DMS114 treated with DMSO at 0.1 percent for 48 hours (cell line): Measurements from ENCODE around the gene DHX16.

Experiments used
- DNase-seq: peaks from one replicate; lab custom pipeline; 2025; ENCODE audit not compliant: unreplicated experiment; lab: John Stamatoyannopoulos, UW

DHX16 gene

GRCh38 chr6:30696432-30696831 lies 23.6 kb upstream of the DHX16 start:
- DNase-seq, result no peak

DNA sequence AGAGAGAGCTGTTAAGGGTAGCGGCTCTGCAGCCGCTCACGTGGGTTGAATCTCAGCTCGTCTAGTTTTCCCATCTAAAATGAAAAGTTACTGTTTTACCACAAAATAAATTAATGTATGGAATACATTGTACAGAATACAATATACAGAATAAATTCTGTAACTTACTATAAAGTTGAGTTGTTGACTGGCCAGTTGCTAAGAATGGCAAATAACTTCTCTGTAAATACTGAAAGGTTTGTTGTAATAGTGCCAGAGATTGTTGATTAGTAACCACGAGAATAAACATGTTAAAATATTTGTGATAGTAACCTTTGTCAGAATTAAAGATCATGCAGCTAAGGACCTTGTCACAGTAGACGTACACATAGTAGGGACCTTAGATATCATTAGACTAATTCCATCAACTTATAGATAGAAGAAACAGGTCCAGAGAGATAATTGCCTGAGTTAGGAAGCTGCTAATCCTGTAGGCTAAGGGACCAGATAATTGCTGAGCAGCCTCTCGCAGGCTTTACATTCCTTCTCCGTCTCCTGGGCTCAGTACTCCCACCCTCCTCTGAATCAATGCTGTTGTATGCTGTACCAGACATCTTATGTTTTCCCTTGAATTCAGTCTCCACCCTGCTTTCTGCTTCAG lies 18.5 kb upstream of the DHX16 start:
- peak; percentile 60 for DNase-seq

DNA sequence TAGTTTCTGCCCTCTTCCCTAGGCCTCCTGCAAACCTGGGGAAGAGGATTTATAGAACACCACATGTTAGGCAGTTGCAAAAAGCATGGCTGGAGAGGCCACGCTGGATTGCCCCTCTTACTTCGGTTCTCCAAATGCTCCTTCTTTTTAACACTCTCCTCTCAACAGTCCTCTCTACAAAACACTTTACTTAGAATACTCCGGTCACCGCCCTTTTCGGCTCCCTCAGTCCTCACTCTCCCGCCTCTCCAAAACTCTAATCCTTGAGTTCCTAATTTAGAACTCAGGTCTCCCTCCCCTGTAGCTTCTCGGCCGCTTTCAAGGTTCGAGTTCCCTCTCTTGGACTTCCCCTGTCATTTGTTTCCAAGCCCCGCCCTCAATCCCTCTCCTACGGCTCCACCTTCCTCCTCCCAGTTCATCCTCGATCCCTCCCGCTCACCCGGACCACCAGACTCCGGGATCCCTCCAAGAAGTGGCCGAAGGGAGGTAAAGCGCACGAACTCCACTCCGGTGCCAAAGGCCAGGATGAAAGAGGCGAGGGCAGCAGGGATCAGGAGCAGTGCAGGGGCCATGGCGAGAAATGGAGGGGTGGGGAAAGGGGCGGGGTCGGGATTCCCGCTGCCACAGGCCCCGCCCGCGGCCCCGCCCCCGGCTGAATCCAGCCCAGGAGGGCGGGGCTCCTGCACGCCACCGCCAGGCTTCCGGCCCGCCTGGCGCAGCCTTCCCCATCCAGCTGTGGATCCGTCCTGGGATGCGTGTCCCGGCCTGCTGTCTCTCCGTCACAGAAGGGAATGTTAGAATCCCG lies 17.8 kb upstream of the DHX16 start, which contains the start of gene NRM:
Gene NRM, minus strand, starts transcription at position 582 of the 805 bp plus-strand sequence. Its CDS starts 10 bp downstream, at position 572.
- peak; percentile 88 for DNase-seq

- DNase-seq, result no peak
Measured at GRCh38 chr6:30689985-30690384, 17.2 kb upstream of the DHX16 start.

GRCh38 chr6:30689022-30689865 lies 16.4 kb upstream of the DHX16 start:
- DNase-seq, result no peak

GRCh38 chr6:30688569-30688968 lies 15.8 kb upstream of the DHX16 start:
- DNase-seq, result no peak

DNA sequence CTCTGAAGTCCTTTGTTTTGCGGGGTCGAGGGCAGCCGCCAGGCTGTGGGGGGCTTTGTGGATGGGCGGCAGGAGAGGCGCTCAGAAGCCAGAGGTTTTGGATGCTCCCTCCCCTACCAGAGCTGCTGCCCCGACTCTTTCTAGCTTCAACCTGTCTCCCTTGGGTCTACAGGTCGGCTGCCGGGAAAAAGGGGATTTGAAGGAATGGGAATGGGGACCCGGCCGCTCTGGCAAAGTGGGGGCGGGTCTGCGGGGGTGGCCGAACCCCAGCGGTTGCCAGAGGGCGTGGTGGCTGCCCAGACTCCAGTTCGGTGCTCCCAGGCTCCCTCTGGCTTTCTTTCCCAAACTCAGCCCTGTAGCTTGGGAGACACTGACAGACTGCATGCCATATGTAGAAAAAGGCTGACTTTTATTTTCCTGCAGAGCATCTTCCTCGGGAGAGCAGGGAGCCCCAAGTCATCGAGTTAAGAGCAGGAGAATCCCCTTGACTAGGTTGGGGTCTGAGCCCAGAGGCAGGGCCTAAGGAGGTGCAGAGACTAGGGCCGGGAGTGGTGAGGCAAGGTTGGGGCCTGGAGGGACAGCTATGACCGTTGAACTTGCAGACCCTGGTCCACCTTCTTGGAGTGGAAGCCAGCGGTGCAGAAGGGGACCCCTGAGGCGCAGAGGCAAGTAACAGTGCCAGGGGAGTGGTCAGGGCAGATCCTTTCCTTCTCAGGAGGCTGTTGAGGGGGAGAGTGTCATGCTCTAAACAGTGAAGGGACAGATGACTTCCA lies 15.0 kb upstream of the DHX16 start:
- DNase-seq, result peak; percentile 40

DNA sequence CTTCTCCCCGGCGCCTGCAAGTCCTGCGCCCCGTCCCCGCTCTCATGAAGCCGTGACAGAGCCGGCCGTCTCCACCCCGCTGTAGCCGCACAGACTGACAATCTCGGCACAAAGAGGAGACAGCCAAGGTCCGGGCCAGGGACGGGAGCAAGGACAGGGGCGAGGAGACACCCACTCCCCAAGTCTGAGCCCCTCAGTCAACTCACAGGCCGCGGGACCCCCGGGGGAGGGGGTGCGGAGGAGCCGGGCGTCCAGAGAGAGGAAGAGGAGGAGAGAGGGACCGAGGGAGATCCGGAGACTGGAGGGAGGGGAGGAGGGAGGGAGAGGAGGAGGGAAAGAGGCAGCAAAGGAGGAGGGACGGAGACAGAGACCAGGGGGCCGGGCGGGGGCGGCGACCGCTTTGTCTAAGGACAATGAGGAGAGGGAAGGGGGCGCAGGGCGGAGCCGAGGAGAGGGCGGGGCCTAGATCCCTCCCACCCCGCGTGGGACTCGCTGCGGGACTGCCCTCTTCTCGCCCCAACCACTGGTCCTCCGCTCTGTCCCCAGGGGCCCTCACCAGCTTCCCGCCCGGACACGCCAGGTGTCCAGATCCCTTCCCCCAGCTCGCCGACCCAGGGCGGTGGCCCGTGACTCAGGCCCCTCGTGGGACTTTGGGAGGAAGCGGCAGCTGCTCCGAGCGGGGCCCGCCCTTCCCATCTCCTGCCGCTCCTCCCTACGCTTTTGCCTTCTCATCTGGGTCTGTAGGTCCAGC lies 14.3 kb upstream of the DHX16 start:
- peak; percentile 83 for DNase-seq

GRCh38 chr6:30686009-30686907 lies 13.5 kb upstream of the DHX16 start, which contains the start of gene PPP1R18:
TSS of gene PPP1R18 (minus strand) at chr6:30686645. CDS start at chr6:30686018, 627 bp downstream.
- peak; percentile 58 for DNase-seq

DNA sequence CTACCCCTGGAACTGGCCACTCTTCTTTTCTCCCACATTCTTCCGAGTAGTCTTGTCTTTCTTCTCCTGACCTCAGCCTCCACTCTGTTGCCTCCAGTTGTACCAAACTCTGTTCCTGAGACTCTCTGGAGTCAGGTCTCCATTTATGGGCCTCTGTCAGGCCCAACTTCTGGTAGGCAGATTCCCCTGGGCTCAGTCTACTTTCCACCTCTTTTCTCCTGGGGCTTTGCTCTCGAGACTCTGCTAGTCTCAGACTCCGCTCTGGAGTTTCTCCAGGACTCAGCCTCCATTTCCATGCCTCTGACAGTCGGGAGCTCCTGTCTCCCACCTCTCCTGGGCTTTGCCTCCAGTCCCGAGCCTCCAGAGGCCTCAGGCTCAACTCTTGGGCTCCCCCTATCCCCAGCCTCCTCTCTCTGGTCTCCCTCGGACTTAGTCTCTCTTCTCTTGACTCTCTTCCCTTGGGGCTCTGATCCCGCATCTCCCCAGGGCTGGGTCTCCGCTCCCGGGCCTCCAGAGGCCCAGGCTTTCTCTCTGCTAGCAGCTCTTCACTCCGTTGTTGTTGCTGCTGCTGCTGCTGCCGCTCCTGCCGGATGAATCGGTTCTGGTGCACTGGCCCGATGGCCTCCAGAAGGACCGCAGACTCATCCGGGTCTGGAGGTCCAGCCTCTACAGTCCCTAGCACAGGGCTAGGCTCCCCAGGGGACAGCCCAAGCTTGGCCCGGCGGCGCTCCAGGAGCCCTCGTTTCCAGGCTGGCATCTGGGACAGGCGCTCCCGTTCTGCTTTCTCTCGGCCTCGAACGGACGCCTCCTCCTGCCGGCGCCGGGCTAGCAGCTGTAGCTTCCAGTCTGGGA lies 12.6 kb upstream of the DHX16 start:
- peak; percentile 19 for DNase-seq

DNA sequence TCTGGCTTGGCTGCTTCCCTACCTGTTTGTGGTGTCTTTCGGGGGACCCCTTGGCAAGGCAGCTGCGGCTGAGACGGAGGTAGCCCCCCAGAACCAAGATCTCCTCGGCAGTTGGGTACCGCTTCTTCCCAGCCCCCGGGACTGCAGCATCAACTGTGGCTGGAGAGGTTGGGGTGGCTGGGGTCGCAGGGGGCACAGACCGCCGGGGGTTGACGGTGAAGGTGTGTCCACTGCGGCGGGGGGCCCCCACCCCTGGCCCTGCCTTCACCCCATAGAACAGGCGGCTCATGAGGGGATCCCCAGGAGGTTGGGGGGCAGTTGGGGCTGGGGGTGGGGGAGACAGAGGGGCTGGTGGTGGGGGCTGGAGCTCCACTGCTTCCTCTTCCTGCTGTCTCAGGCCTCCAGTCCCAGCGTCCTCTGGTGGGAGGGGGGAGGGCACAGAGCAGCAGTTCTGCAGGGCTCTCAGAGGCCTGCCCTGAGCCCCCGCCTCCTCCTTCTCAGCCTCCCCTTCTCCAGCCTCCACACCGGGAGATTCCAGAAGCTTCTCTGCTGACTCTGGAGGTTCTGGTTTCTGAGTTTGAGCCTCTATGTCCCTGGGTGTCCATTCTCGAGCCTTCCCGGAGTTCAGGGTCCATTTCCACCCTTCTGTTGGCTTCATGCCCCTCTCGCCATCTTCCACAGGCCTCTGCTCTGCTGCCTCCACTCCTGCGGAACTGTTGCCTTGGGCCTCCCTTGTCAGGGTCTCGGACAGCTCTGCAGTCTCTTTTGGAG lies 11.8 kb upstream of the DHX16 start:
- no peak for DNase-seq

- DNase-seq, result no peak
Measured at GRCh38 chr6:30683980-30684338, 11.2 kb upstream of the DHX16 start.

DNA sequence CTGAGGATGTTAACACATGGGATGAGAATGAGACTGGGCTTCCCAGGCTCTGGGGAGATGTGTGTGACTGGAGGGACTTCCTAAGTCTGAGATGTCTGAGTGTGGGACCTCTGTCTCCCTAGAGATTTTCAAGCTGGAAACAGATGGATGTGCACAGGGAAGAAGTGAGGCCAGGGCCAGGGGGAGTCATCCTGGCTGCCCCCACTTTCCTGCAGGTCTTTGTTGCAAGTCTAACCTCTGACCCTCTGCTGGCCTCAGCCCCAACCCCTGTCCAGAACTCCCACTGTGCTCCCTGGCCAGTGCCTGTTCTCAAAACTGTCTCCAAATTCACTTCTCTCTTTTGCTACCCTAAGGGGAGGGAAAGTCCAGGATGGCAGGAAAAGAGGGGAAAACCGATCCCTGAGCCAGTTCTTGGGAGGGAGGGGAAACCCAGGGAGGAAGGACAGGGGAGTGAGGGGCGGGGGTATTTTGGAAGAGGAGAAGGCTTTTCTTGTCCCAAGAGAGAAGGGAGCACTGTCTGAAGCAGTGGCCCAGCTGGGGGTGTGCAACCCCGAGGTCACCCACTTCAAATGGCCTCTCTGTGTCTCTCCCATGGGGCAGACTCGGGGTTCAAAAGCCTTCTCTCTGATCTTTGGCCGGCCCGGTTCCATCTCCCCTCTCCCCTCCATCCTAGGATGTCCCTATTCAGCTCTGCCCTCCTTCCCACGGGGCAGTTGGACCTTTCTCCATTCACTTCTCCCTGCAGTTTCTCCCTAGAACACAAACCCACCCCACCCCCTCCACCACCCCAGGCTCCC lies 10.6 kb upstream of the DHX16 start:
- DNase-seq, result no peak

- DNase-seq, result no peak
Measured at GRCh38 chr6:30682143-30683117, 9.6 kb upstream of the DHX16 start.

GRCh38 chr6:30681766-30682142 lies 8.9 kb upstream of the DHX16 start:
- DNase-seq, result no peak
